AG20443 (cell line): Measurements from ENCODE around the gene SEPTIN14.
"Not testable (repeated sequence)": the region's sequence is repeated elsewhere in the genome, so short reads cannot be mapped to it uniquely, and the experiment has no call there.

ENCODE experiments used
- DNase-seq: peaks from one replicate; pipeline ENCODE4 v3.0.0; 2012; ENCODE audit warnings: low spot score, mixed read lengths

SEPTIN14 gene

DNA sequence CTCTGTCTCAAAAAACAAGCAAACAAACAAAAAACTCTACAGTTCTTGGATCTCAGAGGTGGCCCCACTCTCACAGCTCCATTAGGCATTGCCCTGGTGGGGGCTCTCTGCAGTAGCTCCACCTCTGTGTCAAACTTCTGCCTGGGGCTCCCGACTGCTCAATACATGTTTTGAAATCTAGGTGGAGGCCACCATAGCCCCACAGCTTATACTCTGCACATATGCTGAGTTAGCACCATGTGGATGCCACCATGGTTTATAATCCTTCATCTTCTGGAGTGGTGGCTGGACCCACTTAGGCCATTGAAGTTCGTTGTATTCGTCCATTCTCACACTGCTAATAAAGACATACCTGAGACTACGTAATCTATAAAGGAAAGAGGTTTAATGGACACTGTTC lies 78.4 kb downstream of the SEPTIN14 start:
- no peak for DNase-seq

DNA sequence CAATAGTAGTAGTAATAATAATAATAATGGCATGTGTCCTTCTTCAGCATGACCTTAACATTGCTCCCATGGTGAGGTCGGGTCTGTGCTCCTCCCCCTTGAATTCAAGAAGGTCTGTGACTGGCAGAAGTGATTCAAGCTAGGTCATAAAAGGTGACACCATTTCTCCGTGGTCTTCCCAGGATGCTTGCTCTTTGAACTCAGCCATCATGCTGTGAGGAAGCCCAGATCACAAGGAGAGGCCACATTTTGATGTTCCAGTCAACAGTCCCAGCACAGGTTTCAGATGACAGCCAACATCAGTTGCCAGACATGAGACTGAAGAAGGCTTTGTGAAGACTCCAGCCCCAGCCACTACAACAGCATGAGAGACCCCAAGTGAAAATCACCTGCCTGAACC lies 83.9 kb downstream of the SEPTIN14 start:
- no peak for DNase-seq

DNA sequence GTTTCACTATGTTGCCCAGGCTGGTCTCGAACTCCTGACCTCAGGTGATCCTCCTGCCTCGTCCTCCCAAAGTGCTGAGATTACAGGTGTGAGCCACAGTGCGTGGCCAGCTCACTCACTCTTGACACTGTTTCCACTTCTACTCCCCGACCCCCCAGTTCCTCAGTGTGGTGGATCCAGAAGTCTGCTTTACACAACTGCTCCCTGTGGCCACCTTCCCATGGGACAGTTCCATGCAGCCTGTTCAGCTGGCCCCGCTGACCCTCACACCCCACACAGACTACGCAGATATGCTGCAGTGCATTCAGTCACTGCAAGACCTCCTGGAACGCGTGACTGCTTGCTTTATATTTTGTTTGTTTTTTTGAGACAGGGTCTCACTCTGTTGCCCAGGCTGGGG lies 86.4 kb downstream of the SEPTIN14 start:
- DNase-seq, result no peak

DNA sequence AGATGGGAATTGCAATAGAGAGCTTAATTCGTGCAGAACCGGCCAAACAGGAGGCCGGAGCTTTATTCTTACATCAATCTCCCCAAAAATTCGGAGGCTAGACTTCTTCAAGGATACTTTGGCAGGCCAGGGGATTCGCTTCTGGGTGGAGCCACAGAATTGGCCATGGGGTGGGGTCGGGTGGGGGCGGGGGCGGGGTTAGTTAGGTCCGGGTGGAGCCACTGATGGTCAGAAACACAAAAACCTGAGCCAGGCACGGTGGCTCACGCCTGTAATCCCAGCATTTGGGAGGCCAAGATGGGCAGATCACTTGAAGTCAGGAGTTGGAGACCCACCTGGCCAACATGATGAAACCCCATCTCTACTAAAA lies 87.5 kb downstream of the SEPTIN14 start:
- no peak for DNase-seq

DNA sequence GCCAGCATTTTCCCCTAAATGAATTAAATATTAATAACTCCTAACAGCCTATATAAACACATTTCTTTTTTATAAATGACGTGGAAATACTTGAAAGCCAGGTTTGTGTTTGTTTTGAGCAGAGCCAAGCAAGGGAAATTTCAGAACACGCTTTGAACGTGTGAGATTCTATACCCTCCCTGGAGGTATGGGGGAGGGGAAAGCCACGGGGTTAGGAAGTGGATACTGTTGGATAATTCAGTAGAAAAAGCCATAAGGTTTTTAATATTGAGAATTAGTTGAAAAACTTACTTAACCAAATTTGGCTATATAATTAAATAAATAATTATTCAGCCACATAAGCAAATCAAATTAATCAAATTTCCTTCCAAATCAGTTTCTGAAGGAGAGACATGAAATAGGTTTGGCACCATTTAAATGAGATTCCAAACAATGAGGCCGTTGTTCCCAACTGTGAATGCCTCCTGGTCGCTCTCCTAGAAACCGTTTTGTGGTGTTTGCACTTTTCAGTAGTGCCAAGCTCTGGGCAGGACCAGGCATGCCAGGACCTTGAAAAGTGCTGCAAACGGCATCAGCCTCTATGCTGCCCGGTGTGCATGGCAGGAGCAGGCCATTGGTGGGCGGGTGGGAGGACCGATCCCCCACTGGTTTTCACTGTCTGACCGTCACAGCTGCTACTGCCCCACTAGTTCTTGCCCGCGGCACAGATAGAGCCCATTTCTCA lies 88.1 kb downstream of the SEPTIN14 start:
- DNase-seq, result no peak

DNA sequence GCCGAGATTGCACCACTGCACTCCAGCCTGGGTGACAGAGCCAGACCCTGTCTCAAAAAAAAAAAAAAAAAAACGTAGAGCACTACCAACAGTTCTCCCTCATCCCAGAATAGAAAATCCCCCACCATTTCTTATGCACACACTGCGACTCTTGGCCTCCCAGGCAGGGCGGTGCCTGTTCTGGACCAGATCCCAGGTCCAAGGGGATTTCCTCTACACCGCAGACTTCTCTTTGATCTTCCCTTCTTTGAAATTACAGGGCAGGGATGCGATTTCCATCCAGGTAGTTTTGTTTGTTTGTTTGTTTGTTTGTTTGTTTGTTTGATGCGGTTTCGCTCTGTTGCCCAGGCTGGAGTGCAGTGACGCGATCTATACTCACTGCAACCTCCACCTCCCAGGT lies 91.8 kb downstream of the SEPTIN14 start:
- no peak for DNase-seq

DNA sequence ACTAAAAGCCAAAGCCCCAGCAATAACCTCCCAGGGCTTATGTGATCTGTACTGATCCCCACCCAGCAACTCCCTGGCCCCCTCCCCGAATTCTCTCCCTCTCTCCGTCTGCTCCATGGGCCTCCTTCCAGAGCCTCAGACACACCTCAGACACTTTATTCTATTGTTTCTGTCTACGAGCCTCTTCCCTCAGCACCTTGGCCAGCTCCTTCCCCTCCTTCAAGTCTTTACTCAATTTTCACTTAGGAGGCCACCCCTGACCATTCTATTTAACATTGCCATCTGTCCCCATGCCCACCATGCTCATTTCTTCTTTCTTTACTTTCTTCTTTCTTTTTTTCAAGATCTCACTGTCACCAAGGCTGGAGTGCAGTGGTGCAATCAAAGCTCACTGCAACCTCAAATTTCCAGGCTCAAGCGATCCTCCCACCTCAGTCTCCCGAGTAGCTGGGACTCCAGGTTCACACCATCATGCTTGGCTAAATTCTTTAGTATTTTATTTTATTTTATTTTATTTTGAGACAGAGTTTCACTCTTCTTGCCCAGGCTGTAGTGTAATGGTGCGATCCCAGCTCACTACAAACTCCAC lies 109.2 kb downstream of the SEPTIN14 start:
- not testable (repeated sequence) for DNase-seq

DNA sequence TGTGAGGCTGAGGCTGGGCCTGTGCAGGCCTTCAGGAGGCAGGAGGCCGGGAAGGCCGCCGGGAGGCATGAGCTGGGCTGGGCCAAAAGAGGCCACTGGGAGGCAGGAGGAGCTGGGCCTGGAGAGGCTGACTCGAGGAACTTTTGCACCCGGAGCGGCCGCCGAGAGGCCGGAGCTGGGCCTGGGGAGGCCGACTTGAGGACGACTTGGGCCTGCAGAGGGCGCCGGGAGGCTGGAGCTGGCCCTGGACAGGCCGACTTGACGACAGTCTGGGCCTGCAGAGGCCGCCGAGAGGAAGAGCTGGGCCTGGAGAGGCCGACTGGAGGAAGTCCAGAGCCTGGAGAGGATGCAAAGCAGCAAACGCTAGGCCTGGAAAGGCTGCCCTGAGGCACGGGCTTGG lies 117.8 kb downstream of the SEPTIN14 start:
- DNase-seq, result not testable (repeated sequence)
